Ishikawa (cell line): Measurements from ENCODE around the gene DAD1.

Source experiments
- CEBPB ChIP-seq: IDR thresholded peaks from 2 replicates; pipeline ENCODE4 v1.6.1; 2012
- CREB1 ChIP-seq: IDR thresholded peaks from 2 replicates; pipeline ENCODE4 v1.6.1; 2012; ENCODE audit warnings: low read depth
- EGR1 ChIP-seq: IDR thresholded peaks from 2 replicates; pipeline ENCODE4 v1.6.1; 2012
- EP300 ChIP-seq: IDR thresholded peaks from 2 replicates; pipeline ENCODE4 v1.6.1; 2012; ENCODE audit warnings: borderline replicate concordance
- FOXM1 ChIP-seq: IDR thresholded peaks from 2 replicates; pipeline ENCODE4 v1.6.1; 2012; ENCODE audit warnings: low read depth, borderline replicate concordance
- NFIC ChIP-seq: IDR thresholded peaks from 2 replicates; pipeline ENCODE4 v1.6.1; 2012
- RAD21 ChIP-seq: IDR thresholded peaks from 2 replicates; pipeline ENCODE4 v1.6.1; 2012; ENCODE audit warnings: low read depth
- TAF1 ChIP-seq: IDR thresholded peaks from 2 replicates; pipeline ENCODE4 v1.6.1; 2012; ENCODE audit warnings: low read depth, mild to moderate bottlenecking
- TCF12 ChIP-seq: IDR thresholded peaks from 2 replicates; pipeline ENCODE4 v1.6.1; 2012; ENCODE audit warnings: low read depth
- TEAD4 ChIP-seq: IDR thresholded peaks from 2 replicates; pipeline ENCODE4 v1.6.1; 2012
- YY1 ChIP-seq: IDR thresholded peaks from 2 replicates; pipeline ENCODE4 v1.6.1; 2012; ENCODE audit warnings: low read depth
- ZBTB7A ChIP-seq: IDR thresholded peaks from 2 replicates; pipeline ENCODE4 v1.6.1; 2012; ENCODE audit warnings: low read depth
- TF ChIP-seq, protein P1 (sequence below): IDR thresholded peaks from 2 replicates; pipeline ENCODE4 v1.6.1; 2012
- TF ChIP-seq, protein P2 (sequence below): IDR thresholded peaks from 2 replicates; pipeline ENCODE4 v1.6.1; 2012; ENCODE audit warnings: low read depth, mild to moderate bottlenecking
- TF ChIP-seq, protein P3 (sequence below): IDR thresholded peaks from 2 replicates; pipeline ENCODE4 v1.6.1; 2012

DAD1 gene

GRCh38 chr14:22594156-22594716, 5.2 kb upstream of the DAD1 start:
- no peak for TF ChIP-seq NFIC
- no peak for TF ChIP-seq ZBTB7A
- no peak for TF ChIP-seq TCF12
- no peak for TF ChIP-seq EP300
- TF ChIP-seq, protein P1, sequence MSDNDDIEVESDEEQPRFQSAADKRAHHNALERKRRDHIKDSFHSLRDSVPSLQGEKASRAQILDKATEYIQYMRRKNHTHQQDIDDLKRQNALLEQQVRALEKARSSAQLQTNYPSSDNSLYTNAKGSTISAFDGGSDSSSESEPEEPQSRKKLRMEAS, result no peak

- TF ChIP-seq, protein P1, result no peak
These were observed 4.6 kb upstream of the DAD1 start for GRCh38 chr14:22593601-22594000.

- no peak for TF ChIP-seq EP300
- TF ChIP-seq TEAD4, result no peak
- no peak for TF ChIP-seq CREB1
- no peak for TF ChIP-seq YY1
- TF ChIP-seq, protein P1, result no peak
- TF ChIP-seq CEBPB, result no peak
- TF ChIP-seq, protein P2, sequence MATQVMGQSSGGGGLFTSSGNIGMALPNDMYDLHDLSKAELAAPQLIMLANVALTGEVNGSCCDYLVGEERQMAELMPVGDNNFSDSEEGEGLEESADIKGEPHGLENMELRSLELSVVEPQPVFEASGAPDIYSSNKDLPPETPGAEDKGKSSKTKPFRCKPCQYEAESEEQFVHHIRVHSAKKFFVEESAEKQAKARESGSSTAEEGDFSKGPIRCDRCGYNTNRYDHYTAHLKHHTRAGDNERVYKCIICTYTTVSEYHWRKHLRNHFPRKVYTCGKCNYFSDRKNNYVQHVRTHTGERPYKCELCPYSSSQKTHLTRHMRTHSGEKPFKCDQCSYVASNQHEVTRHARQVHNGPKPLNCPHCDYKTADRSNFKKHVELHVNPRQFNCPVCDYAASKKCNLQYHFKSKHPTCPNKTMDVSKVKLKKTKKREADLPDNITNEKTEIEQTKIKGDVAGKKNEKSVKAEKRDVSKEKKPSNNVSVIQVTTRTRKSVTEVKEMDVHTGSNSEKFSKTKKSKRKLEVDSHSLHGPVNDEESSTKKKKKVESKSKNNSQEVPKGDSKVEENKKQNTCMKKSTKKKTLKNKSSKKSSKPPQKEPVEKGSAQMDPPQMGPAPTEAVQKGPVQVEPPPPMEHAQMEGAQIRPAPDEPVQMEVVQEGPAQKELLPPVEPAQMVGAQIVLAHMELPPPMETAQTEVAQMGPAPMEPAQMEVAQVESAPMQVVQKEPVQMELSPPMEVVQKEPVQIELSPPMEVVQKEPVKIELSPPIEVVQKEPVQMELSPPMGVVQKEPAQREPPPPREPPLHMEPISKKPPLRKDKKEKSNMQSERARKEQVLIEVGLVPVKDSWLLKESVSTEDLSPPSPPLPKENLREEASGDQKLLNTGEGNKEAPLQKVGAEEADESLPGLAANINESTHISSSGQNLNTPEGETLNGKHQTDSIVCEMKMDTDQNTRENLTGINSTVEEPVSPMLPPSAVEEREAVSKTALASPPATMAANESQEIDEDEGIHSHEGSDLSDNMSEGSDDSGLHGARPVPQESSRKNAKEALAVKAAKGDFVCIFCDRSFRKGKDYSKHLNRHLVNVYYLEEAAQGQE, result no peak
- no peak for TF ChIP-seq RAD21
- TF ChIP-seq, protein P3, sequence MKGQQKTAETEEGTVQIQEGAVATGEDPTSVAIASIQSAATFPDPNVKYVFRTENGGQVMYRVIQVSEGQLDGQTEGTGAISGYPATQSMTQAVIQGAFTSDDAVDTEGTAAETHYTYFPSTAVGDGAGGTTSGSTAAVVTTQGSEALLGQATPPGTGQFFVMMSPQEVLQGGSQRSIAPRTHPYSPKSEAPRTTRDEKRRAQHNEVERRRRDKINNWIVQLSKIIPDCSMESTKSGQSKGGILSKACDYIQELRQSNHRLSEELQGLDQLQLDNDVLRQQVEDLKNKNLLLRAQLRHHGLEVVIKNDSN, result no peak
- no peak for TF ChIP-seq ZBTB7A
- no peak for TF ChIP-seq TCF12
- TF ChIP-seq TAF1, result no peak
- TF ChIP-seq NFIC, result no peak
- no peak for TF ChIP-seq EGR1
- no peak for TF ChIP-seq FOXM1
These were observed 4.2 kb upstream of the DAD1 start for GRCh38 chr14:22593189-22593588.

DNA sequence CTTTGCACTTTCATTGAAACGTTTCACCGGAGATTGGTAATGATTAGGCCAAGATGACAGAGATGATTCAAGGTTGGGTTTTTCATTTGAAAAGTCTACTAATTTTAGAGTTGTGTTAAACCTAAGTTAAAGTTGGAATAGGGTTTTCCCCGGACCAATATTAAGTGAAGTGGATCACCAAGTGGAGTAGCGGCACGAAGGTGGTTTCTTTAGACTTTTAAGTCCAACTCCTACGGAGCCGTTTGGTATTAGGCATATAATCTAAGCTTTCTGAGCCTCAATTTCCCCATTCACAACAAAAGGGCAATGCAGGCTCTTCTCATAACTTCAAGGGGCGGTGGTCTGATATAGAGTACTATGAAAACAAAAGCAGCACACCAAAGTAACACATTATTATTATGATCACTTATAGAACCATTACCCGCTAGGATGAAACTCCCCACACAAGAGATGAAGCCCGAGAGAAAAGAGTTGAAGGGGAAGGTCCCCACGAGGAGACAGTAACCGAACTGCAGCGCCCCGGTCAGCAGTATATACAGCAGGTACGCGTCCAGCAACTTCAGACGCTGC, 413 bp downstream of the DAD1 start:
- TF ChIP-seq TEAD4 (no peak), TAF1 (no peak), RAD21 (no peak), YY1 (no peak), TCF12 (no peak), CEBPB (no peak), NFIC (no peak), CREB1 (no peak), EGR1 (no peak)
- TF ChIP-seq, protein P1, result no peak
- TF ChIP-seq, protein P3, result no peak

DNA sequence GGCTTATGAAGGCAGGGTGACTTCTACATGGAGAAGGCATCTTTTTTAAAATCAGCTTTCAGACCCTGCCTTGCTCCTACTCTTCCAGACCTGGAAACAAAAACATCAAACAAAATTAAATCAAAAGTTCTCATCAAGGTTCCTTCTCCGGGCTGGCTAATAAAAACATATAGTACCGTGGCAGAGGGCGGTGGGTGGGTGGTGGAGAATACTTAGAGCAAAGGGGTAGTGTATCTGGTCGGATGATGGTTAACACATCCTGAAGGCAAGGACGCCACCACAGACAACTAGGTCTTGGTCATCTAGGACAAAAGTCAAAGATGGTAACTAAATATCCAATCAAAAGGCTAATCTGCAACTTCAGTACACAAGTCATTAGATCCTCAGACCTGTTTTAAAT, 1.8 kb downstream of the DAD1 start:
- TF ChIP-seq NFIC (no peak), TEAD4 (no peak), TAF1 (no peak), TCF12 (no peak), YY1 (no peak), RAD21 (no peak), CREB1 (no peak)
- TF ChIP-seq, protein P2, result no peak
- TF ChIP-seq, protein P1, result no peak

- TF ChIP-seq YY1 (no peak), NFIC (no peak), EGR1 (no peak), RAD21 (no peak)
- TF ChIP-seq, protein P3, result no peak
- TF ChIP-seq, protein P2, result no peak
These were observed 5.0 kb downstream of the DAD1 start for GRCh38 chr14:22583994-22584393.
